ENCODE measurements around the gene UROS. TPM values are rescaled to one million over a fixed set of nuclear protein-coding genes. Genes with fewer than 3 reads are reported as not detected.

UROS gene
- 48.4 and 51.5 TPM in 2 replicates for total RNA-seq

GRCh38 chr10:125822878-125823662, at the start of gene UROS, which contains the start of gene BCCIP:
Gene UROS, minus strand, starts transcription at chr10:125823258. Its CDS starts 6,759 bp downstream, at chr10:125816499.
Gene BCCIP, plus strand, starts transcription at chr10:125823546. Its CDS starts 12 bp downstream, at chr10:125823558.

GRCh38 chr10:125775491-125776106, 47.5 kb downstream of the UROS start, which contains the start of gene MMP21:
Gene MMP21, minus strand, starts transcription at chr10:125775821. Its CDS starts 0 bp downstream, at chr10:125775821.

Other genes starting within 250 kb of the UROS start
- gene TEX36, start 140.1 kb downstream of the UROS start, total RNA-seq = not detected in 2 replicates
- gene EDRF1, start 103.5 kb downstream of the UROS start, total RNA-seq = 8.4 and 12.7 TPM in 2 replicates
- gene MMP21, start 47.4 kb downstream of the UROS start, total RNA-seq = 0.13 TPM in 1 of 2 replicates, not detected in the other
- 12.9 and 41.2 TPM in 2 replicates for gene BCCIP, start 288 bp upstream of the UROS start, total RNA-seq
- gene DHX32, start 58.0 kb upstream of the UROS start, total RNA-seq = 23.6 and 29.4 TPM in 2 replicates
- gene FANK1, start 73.3 kb upstream of the UROS start, total RNA-seq = 1.8 and 2.9 TPM in 2 replicates

Data from mesangial cell (primary cell).